ENCODE measurements around the gene CPT2.
"Not testable (repeated sequence)": the region's sequence is repeated elsewhere in the genome, so short reads cannot be mapped to it uniquely, and the experiment has no call there.

The CPT2 gene

DNA sequence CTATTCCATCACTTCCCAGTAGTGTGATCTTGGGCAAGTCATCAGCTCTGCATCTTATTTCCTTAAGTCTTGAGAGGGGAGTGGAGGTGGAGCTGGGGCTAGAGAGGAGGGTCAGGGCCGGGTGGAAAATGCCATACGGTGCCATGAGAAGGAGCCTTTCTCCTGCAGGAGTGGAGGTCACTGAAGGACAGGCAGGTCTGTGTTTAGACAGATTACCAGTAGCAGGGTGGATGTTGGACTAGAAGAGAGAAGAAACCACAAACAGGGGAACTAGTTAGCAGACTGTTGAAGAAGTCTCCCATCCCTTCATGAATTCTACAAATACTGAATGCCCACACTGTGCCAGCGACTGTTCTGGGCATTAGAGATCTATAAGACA is 13.9 kb upstream of the CPT2 start:
- no peak for DNase-seq

DNA sequence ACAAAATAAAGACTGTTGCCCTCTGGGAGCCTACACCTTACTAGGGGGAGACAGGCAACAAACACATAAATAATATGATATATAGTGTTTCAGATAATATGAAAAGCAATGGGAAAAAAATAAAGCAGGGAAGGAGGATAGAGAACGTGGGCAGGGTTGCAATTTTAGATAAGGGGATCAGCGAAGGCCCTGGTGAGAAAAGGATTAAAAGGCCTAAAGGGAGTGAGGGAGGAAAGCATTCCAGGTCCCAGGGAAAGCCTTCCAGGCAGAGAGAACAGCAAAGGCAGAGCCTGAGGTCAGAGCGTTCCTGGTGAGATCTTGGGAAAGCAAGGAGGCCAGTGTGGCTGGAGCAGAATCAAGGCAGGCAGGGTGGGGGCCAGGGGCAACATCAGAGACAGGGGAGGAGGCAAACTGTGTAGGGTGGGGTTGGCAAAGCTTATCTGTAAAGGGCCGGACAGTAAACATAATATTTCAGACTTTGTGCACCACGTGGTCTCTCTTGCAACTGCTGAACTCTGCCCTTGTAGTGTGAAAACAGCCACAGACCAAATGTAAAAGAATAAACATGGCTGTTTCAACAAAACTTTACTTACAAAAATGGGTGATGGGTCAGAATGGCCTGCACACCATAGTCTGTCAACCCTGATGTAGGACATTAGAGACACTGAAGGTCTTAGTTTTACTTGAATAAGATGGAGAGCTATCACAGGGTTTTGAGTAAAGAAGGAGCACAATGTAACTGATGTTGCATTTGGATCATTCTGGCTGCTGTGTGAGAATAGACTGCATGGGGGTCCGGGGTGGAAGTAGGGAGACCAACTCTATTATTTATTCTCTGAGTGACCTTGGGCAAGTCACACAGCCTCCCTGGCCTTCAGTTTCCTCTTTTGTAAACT is 13.3 kb upstream of the CPT2 start:
- DNase-seq, result no peak

DNA sequence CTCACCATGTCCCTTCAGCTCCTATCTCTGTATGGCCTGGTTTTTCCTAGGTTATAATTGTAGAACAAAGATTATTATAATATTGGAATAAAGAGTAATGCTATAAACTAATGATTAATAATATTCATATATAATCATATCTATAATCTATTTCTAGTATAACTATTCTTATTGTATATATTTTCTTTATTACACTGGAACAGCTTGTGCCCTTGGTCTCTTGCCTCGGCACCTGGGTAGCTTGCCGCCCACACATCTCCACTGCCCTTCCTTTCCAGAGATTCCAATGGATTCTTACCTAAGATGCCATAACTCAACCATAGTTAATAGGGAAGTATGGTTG is 10.7 kb upstream of the CPT2 start:
- DNase-seq, result not testable (repeated sequence)

DNA sequence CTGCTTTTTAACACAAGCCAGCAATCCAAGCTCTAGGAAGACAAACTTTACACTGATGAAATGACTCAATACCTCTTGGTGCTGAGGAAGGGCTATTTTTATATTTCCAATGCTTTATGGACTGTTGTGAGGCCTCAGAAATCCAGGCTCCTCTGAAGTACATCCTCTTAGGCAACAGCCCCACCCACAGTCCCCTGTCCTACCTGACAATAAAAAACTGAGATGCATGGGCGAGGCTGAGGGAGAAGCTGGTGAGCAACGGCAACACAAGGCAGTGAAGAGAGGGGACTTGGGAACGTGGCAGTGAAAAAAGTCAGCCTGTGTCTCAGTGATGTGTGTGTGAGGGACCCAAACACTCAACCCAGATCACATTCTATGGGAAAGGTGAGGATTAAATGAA is 10.1 kb upstream of the CPT2 start:
- DNase-seq, result no peak

DNA sequence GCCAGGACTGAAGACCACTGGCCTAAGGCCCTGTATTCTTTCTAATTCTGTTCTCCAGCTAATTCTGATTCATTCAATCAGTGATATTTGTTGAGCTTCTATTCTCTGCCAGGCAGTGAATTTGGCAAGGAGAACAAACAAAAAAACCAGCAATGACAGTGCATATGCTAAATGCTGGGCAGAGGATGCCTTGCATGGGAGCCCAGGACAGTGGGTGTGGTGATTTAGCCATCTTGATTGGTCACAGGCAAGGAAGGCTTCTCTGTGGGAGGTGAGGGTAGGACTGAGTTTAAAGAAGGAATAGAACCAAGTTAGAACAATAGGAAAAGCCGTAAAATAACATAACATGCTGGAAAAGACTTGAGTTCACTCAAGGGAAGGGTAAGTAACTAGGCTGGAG is 9.2 kb upstream of the CPT2 start:
- DNase-seq, result no peak

DNA sequence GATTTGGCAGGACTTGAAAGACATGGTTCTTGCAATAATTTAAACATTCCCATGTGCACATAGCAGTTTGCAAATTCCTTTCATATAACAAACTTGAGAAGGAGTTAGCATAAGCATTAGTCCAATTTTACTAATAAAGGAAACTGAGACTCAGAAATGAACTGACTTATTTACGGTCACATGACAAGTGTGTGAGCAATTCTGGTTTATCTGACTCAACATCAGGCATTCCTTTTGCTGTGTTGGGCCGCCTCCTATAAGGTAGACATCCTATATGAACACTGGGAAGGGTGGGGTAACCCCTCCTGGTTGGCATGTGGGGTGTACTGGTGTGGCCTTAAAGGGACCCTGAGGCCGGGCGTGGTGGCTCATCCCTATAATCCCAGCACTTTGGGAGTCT is 8.5 kb upstream of the CPT2 start:
- no peak for DNase-seq

DNA sequence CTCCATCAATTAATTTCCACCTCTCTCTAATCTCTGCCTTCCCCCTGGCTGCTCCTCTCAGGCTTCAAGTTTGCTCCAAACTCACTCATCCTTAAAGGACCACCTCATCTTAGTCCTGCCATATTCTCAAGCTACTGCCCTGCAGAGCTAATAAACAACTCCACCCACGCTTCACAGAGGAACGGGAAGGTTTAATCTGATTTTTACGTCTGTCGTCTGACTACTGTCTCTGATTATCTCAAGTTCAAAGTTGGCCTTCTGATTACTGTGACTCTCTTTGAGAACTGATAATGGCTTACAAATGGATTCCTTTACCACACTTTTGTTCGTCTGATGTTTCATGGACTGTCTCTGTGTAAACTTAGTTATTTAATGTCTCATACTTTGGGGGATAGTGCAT is 7.6 kb upstream of the CPT2 start:
- no peak for DNase-seq

DNA sequence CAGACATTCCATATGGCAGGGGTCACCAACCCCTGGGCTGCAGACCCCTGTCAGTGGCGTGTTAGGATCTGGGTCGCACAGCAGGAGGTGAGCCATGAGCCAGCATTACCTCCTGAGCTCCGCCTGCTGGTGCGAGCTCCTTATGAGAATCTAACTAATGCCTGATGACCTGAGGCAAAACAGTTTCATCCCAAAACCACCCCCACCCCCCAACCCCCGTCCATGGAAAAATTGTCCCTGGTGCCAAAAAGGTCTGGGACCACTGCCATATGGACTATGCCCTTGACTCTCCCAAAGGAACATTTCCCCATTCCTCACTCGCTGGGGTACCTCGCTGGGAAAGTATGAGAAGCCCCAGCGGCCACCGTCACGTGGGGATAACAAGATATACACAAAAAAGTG is 6.4 kb upstream of the CPT2 start:
- no peak for DNase-seq

DNA sequence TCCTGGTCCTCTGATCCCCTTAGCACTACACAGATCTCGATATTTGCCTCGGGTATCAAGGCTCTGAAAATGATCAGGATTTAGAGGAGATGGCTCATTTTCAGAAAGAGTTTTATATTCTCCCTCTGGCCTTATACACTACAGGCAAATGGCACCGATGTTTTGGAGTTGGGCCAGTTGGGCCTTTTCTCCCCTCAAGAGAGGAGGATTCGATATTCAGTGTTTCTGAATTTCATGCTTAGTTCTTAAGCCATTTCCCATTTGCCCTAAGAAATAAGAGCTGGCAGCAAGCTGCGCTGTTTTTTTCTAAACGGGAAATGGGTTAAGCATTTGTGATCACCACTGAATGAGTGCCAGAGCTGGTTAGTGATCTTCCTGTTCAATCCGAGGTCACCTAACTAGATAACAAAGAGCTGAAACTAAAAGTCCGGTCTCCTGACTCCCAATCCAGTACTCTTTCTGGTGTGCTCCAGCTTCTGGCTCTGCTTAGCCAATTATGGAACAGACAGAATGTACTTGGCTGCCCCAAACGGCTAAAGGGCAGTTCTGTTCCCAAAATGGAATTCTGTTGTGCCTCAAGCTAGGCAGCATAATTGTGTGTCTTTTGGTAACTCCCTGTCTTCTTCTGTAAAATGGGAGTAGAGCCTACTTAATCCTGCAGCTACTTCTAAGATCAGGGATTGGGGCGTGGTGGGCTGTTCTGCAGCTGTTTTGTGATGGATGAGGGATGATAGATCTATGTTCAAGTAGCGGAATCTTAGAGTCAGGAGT is 1.2 kb upstream of the CPT2 start:
- no peak for DNase-seq

DNA sequence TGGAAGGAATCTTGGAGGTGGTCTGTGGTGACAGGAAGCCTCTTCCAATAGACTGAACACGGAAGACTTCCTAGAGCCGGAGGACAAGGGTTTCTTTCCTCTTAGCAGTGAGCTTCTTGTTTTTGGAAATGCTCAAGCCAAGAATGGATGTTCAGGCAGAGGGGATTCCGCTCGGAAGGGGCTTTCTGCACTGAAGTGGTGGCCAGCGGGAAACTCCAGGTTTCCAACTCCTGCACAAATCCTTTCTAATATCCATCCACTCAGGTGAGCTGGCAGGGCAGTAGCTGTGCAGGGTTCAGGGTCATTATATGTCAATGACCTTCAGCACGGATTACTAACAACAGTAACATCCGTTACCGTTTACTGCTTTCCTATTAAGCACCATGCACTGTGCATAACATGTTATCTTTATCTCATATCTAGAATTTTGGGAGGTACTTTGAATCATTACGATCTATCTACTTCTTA is 573 bp upstream of the CPT2 start:
- DNase-seq, result no peak

DNA sequence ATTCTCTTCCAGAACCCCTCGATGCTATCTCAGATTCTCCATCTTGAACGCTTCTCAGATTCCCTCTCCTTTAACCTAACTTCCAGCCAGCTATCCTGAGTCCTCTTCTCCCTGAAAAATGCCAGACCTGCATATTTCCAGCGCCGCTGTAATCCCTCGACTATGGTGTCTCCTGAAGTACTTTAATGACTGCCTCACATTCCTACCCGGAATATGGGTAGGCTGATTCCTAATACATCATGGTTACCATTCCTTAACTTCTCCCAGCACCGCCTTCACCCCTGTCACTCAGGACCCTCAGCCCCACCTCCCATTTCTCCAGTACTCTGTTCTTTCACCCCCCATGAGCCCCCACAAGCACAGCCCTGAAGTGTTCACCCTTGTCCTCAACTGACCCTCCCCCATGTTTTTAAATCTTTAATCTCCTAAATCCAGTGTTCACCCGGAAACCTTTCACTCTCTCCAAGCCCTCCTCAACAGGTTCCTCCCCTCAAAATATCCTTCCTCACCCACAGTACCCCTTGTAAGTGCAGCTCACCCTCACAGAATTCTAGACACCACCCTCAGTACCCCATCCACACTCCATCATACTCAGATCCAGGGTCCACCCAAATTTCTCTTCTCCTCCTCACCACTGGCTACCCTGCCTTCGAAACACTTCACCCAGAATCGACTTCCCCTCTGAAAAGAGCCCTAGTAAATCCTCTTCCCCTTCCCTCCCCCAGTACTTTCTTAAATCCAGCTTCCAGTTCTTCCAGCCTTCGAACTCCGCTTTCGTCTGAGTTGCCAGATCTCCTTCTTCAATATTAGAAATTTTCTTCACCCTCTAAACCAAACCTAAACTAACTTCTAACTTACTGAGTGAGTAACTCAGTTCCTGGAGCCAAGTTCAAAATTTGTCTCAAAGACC is 922 bp downstream of the CPT2 start:
- DNase-seq, result no peak

DNA sequence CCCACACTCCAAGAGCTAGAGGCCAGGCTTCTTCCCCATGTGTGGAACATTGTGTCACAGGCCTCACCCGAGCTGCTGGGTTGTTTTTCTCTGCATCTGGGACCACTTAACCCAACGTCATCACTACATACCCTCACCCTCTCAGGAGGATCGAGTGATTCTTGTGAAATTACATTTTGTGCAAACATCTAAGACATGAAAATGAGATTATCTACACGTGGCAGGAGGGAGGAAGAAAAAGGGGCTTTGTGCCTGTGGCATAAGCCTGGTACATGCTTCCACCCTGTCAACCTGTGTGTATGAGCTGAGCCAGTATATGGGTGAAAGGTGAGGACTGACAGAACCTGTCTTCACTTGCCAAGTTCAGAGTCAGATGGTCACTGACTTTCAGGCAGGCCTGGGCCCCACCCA is 1.6 kb downstream of the CPT2 start:
- no peak for DNase-seq

DNA sequence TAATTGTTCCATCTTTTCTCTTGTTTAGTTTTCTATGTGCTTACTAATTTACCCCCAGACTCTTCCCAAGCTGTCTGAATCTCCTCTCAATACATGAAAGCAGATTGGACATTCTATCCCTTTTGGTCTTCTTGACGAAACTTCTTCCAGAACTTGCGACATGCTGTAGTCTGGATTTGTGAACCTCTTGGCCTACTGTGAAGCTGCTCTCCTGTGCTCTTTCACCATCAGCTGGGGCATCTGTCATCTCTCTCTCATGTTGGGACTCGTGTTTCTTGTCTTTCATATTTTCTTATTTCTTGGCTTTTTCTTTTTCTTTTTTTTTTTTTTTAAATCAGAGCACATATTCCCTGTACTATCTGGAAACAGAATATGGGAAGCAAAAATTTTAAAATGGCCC is 6.8 kb downstream of the CPT2 start:
- no peak for DNase-seq

DNA sequence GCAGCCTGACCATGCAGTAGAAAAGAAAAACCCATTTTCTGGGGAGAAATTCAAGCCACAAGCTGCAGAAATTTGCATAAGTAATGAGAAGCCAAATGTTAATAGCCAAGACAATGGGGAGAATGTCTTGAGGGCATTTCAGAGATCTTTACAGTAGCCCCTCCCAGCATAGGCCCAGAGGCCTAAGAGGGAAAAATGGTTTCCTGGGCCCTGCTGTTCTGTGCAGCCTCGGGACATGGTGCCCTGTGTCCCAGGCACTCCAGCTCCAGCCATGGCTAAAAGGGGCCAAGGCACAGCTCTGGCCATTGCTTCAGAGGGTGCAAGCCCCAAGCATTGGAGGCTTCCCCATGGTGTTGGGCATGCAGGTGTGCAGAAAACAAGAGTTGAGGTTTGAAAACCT is 8.9 kb downstream of the CPT2 start:
- not testable (repeated sequence) for DNase-seq

DNA sequence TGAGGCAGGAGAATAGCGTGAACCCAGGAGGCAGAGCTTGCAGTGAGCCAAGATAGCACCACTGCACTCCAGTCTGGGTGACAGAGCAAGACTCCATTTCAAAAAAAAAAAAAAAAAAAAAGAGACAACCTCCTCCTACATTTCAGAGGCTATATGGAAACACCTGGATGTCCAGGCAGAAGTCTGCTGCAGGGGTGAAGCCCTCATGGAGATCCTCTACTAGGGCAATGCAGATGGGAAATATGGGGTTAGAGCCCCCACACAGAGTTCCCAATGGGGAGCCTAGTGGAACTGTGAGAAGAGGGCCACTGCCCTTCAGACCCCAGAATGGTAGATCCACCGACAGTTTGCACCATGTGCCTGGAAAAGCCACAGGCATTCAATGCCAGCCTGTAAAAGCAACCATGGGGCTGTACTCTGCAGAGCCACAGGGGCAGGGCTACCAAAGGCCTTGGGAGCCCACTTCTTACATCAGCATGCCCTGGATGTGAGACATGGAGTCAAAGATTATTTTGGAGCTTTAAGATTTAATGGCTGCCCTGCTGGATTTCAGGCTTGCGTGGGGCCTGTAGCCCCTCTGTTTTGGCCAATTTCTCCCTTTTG is 9.6 kb downstream of the CPT2 start:
- not testable (repeated sequence) for DNase-seq

DNA sequence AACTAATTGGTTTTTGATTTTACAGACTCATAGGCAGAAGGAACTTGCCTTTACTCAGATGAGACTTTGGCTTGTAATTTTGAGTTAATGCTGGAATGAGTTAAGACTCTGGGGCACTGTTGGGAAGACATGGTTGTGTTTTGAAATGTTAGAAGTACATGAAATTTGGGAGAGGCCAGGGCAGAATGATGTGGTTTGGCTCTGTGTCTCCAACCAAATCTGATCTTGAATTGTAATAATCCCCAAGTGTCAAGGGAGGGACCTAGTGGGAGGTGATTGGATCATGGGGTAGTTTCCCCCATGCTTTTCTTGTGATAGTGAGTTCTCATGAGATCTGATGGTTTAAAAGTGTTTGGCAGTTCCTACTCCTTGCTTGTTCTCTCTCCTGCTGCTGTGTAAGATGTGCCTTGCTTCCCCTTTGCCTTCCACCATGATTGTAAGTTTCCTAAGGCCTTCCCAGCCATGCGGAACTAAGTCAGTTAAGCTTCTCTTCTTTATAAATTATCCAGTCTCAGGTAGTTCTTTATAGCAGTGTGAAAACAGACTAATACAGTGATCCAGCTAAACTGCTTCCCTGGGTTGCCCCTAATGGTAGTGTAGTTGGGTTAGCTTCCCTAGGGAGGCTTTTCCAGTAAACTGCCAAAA is 10.2 kb downstream of the CPT2 start:
- DNase-seq, result no peak

DNA sequence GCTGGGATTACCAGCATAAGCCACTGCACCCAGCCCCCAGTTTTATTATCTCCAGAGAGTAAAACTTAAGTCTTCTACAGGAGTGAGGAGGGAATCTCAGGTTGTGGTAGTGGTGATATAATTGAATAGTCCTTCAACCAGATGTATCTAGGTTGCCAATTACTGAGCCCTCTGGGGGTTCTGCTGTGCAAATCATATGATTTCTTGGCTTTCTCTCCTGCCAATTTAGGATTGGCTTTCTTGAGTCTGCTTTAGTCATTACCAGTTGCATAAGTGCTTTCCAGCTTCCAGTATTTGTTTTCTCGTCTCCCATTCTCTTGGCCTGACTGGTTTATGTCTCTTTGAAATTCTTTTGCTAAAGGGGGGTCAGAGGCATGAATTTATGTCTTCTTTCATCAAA is 11.1 kb downstream of the CPT2 start:
- no peak for DNase-seq

DNA sequence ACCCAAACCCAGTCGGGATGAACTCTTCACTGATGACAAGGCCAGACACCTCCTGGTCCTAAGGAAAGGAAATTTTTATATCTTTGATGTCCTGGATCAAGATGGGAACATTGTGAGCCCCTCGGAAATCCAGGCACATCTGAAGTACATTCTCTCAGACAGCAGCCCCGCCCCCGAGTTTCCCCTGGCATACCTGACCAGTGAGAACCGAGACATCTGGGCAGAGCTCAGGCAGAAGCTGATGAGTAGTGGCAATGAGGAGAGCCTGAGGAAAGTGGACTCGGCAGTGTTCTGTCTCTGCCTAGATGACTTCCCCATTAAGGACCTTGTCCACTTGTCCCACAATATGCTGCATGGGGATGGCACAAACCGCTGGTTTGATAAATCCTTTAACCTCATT is 13.7 kb downstream of the CPT2 start:
- no peak for DNase-seq

DNA sequence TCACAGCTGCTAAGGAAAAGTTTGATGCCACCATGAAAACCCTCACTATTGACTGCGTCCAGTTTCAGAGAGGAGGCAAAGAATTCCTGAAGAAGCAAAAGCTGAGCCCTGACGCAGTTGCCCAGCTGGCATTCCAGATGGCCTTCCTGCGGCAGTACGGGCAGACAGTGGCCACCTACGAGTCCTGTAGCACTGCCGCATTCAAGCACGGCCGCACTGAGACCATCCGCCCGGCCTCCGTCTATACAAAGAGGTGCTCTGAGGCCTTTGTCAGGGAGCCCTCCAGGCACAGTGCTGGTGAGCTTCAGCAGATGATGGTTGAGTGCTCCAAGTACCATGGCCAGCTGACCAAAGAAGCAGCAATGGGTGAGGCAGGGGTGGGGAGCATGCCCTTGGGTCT is 14.3 kb downstream of the CPT2 start:
- no peak for DNase-seq

DNA sequence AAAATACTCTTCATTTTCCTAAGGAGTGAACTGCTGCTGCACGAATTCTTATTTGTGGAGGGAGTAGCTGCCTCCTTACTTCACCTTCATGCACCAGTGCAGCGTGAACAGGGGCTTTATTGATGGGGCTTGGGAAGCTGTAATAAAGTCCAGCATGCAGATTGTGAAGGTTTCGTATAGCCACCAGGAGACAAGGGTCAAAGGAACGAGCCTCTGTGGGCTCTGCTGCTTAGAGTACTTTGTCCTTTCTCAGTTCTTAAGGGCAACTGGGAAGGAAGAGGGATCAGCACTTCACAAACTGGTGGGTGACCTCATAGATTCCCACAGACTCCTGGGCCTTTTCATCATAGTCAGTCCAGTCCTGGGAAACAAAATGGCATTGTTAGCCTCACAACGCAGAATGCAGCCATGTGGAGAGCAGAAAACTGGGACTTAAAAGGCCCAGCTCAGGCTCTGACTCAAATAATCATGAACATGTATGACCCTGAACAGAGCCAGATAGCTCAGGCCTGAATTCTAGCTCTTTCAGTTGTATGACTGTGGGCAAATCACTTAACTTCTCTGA is 17.8 kb downstream of the CPT2 start:
- no peak for DNase-seq

DNA sequence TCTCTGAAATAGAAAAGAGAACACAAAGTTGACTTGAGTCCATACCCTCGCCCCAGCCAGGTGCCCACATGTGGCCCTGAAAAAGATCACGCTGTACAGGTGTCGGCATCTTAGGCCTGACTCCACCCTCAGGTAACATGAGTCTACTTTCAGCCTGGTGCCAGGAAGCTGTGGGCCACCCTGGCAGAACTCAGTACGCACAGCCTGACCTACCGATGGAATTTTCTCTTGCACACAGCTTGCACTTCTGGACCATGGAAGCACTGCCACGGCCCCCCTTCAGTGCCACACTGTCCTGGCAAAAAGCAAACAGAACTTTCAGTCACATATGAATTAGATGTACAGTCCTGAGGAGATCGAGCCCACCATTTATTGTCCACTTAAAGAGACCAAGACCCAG is 21.6 kb downstream of the CPT2 start:
- no peak for DNase-seq

DNA sequence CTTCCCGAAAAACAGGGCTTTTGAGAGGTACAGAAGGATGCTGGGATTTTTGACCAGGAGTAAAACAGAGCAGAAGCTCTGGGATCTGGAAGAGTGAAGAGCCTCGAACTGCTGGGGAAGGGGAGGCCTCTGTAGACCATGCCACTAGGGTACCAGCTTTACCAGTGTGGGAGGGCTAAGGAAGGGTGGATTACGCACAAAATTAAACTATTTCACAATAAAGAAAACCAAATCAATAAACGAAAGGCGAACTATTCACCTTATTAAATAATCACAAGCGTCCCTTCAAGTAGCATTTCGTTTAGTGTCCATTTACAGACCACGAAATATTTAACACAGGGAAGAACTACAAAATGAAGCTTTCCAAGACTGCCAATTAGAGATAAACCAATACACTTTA is 23.1 kb downstream of the CPT2 start:
- no peak for DNase-seq

All from NCI-H524 treated with DMSO at 0.1 percent for 48 hours (cell line).